Activated CD8-positive, alpha-beta memory T cell treated with anti-CD3 and anti-CD28 coated beads for 36 hours (primary cell): ENCODE measurements around the gene ITPR1. TPM values are rescaled to one million over a fixed set of nuclear protein-coding genes. Genes with fewer than 3 reads are reported as not detected.
"Not testable (repeated sequence)": the region's sequence is repeated elsewhere in the genome, so short reads cannot be mapped to it uniquely, and the experiment has no call there.

Experiments used
- CTCF ChIA-PET: fragments of 350-600 bp; sonication (Branson Sonifier 250); formaldehyde crosslinking; loops from one replicate; lab custom pipeline; 2021; ENCODE audit warnings: antibody characterized with exemption; lab: Charles Lee
- POLR2A ChIA-PET: fragments of 350-600 bp; sonication (Branson Sonifier 250); formaldehyde crosslinking; loops from one replicate; lab custom pipeline; 2021; ENCODE audit warnings: antibody characterized with exemption; lab: Charles Lee
- total RNA-seq, 2 experiments: library from RNA; stranded (reverse); gene quantifications; one replicate each; pipeline ENCODE4 v1.2.3, GENCODE V29; 2021

The ITPR1 gene
- total RNA-seq, 2 experiments from 2014 or later, result 83.2 to 85.1 TPM

DNA sequence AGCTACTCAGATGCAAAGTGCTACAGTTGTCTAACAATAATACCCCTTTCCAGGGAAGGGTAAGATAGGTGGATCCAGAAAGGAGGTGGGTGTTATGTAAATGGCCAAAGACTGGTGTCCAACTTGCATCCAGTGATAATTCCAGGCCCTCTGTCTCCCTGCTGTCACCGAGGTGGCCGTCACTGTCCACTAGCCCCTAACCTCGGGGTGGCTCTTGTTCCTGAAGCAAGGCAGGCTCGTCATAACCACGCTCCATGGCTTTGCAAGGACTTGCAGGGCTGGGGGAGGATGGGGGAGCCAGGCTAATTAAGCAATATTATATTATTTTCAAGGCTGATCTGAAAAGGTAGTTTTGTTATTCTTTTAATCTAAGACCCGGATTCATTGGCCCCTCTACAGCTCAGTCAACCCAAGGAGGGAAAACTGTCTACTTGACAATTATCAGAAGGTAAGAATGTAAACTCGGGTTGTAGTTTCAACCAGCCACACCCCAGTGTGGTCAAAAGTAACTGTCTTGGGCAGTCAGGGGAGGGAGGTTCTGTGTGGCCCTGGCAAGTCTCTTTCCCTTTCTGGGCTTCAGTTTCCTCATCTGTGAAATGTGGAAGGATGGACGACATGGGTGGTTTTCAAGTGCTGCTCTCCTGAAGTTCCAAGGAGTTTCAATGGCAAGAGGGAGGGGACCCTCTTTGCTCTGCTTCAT lies 266.0 kb downstream of the ITPR1 start:
- CTCF ChIA-PET, result interaction anchor here (1.1 kb wide), 1 partner anchor 48 kb away, joined by 5 read pairs; no protein-coding TSS in a partner anchor
- POLR2A ChIA-PET, result no interaction called here

DNA sequence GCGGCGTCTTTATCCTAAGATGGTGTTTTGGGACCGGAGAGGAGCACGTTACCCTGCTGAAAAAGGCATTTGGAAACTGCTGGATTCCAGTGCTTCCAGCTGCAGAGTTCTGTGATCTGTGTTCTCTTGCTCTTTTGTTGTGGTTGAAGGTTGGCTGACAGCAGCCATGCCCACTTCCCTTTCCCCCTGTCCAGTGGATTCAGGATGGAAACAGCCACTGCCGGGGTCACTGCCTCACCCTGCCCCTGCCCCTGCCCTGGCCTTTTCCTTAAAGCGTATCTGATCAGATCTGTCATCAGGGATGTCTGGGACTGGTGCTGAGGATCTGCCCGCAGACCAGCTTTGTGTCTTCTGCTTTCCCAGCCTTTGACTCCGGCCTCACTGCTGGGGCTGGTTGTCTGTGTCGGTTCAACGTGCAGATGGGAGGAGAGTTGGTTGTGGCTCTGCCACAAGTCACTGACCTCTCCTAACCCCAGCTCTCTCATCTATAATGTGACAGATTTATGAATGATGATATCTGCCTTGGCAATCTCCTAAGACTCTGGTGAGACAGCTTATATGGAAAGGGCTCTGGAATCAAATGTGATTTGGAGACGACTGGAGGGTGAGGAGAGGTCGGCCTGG lies 266.7 kb downstream of the ITPR1 start:
- ChIA-PET POLR2A (no interaction called here), CTCF (interaction anchor here (1.1 kb wide), 1 partner anchor 49 kb away, joined by 5 read pairs; no protein-coding TSS in a partner anchor)

DNA sequence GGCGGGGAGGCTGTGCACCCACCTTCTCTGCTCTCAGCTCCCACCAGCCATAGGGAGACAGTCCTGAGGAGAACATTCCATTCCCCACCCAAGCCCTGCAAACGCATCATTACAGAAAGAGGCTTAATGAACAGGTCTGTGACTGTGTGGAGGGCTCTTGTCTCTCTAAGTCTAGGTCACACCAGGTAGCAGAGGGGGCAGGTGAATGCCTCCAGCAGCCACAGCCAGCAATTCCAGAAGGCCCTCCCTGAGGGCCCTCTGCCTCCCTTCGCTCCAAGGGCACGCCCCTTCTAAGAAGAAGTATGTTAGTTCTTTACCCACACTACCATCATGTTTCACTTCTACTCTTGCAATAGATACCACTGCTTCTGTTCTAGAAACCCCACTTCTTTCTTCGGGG lies 268.6 kb downstream of the ITPR1 start:
- POLR2A ChIA-PET, result no interaction called here
- CTCF ChIA-PET, result no interaction called here

DNA sequence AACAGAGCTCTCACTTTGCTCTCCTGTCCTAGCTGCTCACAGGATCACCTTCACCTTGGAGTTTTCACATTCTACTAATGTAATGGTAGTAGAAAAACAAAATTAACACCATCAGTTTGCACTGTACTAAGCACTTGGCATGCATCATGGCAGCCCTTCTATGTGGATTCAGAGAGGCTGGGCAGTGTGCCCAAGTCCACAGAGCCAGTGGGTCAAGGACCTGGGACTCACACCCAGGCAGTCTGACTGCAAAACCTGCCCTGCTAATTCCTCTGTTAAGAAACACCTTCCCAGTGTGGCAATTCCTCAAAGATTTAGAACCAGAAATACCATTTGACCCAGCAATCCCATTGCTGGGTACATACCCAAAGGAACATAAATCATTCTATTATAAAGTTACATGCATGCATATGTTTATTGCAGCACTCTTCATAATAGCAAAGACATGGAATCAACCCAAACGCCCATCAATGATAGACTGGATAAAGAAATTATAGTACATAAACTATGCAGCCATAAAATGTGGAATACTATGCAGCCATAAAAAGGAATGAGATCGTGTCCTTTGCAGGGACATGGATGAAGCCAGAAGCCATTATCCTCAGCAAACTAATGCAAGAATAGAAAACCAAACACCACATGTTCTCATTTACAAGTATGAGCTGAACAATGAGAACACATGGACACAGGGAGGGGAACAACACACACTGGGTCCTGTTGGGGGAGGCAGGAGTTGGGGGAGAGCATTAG lies 269.5 kb downstream of the ITPR1 start:
- POLR2A ChIA-PET, result not testable (repeated sequence)

DNA sequence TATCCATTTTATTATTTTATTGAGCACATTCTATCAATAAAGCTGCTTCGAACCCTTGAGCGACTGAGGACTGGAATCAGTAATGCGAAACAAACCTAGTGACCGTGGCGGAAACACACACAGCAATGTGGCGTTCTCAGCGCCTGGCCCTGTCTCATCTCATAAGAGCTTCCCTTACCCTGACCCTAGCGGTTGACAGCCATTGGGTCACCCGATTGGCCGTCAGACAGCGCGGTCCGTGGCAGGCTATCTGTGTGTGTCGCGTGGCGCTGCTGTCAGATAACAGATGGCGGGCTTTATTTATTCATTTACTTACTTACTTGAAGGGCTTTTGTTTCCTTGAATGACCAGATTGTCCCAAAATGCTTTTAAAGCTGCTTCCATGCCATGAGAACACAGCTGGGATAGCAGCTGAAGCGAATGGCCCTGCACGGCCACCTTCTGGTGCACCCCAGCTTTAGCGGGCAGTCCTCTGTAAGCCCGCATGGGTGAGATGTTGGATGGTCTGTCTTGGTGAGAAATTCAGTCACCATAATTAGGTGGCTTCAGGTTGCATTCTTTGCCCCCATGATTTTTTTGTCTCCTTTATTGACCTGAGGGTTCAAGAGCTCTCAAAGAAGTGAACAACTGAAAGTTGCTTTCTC lies 270.6 kb downstream of the ITPR1 start:
- POLR2A ChIA-PET, result no interaction called here
- CTCF ChIA-PET, result interaction anchor here (0.7 kb wide), 1 partner anchor 61 kb away, joined by 3 read pairs; no protein-coding TSS in a partner anchor

More for the DNA sequence above, 269.5 kb downstream of the ITPR1 start:
- CTCF ChIA-PET, result not testable (repeated sequence)

DNA sequence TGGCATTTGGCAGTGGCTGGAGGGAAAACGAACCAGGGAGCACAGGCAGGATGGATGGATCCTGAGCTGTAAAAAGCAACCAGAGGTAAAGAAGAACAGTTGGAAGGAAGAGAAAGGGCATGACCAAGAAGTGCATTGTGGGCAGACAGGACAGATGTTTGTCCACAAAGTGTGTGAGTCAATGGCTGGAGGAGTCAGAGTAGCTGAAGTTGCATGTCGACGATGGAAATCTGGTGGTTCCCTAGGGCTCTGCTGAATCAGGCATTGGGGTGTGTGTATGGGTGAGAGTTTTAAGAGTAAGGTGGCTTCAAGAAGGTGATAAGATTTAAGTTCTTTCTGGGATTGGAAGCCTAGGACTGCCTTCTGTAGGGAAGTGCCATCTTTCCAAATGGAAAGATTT lies 272.1 kb downstream of the ITPR1 start:
- CTCF ChIA-PET, result interaction anchor here (0.9 kb wide), 1 partner anchor 123 kb away, joined by 3 read pairs; no protein-coding TSS in a partner anchor

DNA sequence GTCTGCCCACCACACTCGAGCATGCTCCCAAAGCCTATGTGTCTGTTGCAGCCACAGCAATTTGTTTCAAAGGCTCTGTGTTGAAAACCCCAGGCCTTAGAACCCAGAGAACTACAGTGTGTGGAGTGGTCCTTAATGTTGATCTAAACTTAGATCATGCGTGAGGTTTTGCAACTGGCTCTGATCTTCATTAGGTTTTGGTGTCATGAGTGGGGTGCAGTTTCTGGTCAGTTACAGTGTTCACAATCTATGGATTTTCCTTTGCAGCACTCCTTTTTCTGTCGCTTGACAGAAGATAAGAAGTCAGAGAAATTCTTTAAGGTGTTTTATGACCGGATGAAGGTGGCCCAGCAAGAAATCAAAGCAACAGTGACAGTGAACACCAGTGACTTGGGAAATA lies 273.1 kb downstream of the ITPR1 start:
- ChIA-PET POLR2A (no interaction called here), CTCF (no interaction called here)

More for the DNA sequence above, 272.1 kb downstream of the ITPR1 start:
- POLR2A ChIA-PET, result no interaction called here

DNA sequence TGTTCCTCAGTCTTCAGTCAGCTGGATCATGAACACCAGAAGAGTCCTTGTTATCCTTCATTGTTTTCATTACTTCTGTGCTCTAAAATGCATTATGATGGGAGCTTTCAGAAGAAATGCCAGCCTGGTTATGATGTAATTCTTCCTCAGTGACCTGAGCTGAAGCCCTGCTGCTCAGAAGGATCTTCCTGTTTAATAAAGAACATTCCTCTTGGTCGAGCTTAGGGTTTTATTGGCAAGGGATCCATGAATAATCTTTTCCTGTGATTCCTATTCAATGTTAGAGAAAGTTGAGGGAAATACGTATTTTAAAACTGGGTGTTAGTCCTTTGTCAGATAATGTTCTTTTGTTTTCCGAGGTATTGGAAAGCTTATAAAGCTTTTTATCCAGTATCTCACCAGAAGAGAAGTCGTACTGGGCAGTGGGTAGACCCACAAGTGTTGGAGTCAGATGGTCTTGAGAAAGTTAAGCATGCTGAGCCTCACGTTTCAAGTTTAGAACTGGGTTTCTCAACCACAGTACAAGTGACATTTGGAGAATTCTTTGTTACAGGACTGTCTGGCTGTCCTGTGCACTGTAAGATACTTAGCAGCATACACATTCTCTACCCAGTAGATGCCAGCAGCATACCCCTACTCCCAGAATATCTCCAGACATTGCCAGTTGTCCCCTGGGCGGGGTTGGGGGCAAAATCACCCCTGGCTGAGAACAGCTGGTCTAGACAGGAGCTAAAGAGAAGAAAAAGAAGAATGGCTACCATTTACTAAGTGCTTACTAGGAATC lies 273.8 kb downstream of the ITPR1 start:
- ChIA-PET CTCF (no interaction called here), POLR2A (no interaction called here)

DNA sequence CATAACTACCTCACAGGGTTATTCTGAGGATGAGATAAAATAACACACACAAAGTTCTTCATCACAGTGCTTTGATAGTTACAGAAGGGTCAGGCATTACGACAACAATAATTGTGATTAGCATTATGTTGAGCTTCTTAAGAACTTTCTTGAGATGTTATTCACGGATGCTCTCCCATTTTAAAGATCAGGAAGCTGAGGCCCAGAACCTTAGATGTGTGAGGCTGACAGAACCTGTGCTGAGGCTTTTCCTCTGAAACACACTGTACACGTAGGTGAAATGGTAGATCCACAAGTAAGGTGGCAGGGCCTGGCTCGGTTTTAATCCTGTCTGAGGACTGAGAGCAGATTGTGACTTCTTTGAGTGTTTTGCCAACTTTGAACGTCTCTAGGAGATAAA lies 274.9 kb downstream of the ITPR1 start:
- CTCF ChIA-PET, result no interaction called here
- POLR2A ChIA-PET, result no interaction called here

DNA sequence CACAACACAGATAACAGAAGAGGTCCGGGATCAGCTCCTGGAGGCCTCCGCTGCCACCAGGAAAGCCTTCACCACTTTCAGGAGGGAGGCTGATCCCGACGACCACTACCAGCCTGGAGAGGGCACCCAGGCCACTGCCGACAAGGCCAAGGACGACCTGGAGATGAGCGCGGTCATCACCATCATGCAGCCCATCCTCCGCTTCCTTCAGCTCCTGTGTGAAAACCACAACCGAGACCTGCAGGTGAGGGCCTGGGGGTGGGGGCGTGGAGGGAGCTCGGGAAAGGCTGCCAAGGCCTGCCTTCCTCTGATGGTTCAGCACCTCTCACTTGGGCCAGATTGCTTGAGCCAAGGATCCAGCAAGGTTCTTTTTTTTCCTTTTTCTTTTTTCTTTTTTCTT lies 275.4 kb downstream of the ITPR1 start:
- POLR2A ChIA-PET, result no interaction called here

DNA sequence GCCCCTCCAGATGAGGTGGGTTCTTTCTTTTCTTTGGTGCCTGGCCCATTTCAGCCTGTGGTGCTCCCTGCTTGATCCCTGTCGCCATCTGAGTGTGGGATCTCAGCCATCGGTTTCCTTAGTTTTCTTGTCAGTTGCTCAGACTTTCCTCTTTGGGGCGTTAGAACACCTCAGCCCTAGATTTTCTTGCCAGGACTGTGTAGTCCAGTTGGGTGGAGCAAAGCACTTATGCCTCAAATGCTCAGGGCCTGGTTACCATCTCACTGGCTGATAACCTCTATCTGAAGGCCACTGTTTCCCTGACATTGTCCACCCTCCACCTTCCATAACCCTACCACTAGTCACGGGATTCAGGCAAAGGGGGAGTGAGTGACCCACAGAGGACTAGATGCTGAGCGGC lies 277.4 kb downstream of the ITPR1 start:
- CTCF ChIA-PET, result no interaction called here
- POLR2A ChIA-PET, result no interaction called here

More for the DNA sequence above, 275.4 kb downstream of the ITPR1 start:
- CTCF ChIA-PET, result no interaction called here

DNA sequence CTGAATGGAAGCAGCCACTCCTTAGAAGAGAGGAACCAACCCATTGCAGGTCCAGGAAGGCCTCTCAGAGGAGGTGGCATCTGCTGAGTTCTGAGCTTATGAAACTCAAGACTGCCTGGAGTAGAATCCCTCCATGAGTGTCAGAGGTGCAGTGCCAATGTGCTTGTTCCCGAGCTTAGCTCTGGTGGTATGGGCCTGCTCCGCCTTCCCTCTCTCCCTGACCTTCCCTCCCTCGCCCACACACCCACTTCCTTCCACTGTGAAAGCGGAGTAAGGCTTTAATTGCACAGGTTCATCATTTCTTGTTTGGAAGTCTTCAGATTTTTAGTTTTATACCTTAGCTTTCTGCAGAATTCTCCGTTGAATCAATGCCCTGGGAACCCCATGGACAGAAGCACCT lies 278.1 kb downstream of the ITPR1 start:
- CTCF ChIA-PET, result no interaction called here

DNA sequence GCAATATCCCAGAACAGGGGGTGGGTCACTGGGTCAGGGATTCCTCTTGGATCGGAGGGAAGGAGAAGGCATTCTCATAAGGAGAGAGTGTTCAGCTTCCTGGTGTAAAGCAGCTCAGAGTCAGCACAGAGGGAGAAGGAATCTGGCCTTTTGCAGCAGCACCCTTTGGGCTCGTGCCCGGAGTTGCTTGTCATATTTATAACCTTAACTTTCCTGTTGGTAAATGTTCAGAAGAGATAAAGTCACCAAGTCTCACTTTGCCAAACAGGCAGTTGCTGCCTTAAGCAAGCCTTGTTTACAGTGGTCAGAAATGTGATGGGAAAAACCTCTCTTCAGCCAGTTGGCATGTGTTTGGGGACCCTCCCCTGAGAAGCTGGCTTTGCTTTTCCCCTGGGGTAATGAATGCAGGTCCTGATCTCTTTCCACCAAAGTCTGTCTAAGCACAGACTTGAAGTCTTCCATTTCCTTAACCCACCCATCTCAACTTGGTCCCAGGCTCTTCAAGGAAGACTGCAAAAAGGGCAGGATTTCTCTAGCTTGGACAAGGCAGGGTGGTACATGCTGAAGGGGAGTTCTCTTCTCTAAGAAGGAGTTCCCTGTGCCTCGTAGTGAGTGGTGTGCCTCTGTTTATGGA lies 279.1 kb downstream of the ITPR1 start:
- POLR2A ChIA-PET, result no interaction called here
- CTCF ChIA-PET, result no interaction called here

More for the DNA sequence above, 278.1 kb downstream of the ITPR1 start:
- POLR2A ChIA-PET, result no interaction called here

DNA sequence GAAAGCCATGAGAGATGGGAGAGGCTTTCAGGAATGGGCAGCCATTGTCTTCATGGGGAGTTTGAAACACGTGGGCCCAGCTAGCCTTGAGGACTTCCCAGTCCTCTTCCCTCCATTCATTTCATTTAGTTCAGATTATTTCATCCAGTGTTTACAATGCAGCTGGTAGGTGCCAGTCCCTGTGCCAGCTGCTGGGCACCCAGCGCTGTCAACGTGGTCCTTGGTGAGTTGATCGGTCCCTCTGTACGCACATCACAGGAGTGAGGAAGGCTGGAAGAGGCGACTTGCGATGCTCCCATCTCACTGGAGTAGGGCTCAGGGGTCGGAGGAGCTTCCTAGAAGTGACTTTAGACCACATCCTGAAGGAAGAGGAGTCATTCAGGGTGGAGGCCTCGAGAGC lies 279.7 kb downstream of the ITPR1 start:
- ChIA-PET POLR2A (no interaction called here), CTCF (no interaction called here)

DNA sequence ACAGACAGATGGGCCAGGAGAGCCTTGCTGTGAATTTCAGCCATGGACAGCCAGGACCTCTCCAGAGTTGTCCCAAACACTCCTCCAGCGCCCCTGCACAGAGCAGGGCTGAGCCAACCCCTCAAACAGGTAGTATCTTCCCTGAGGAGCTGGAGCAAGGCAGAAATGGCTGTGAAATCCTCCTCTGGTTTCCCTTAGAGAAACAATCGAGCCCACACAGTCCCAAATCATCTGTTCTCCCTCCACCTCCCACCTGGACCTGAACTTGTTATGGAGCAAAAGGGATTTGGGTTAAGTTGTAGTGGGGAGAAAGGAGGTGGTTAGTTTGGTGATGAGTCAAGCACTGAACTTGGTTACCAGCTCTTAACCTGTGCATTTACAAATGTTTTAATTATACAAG lies 280.4 kb downstream of the ITPR1 start:
- CTCF ChIA-PET, result no interaction called here

DNA sequence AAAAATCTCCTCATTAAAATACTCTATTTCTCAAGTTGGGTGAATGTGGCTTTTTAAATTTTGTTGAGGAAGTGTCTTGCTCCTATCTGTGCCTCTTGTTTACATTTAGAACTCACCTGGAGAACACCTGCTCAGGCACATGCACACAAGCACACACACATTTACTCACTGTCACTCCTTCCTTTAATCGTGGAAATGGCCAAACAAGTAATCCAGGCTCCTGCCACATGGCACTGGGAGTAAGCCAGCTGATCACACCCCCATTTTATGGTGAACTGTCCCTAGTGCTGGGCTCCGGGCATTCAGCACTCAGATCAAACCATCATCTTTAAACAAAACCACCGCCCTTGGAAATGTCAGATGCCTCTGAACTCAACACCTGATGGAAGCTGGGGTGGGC lies 281.4 kb downstream of the ITPR1 start:
- ChIA-PET CTCF (no interaction called here), POLR2A (no interaction called here)

More for the DNA sequence above, 280.4 kb downstream of the ITPR1 start:
- POLR2A ChIA-PET, result no interaction called here

DNA sequence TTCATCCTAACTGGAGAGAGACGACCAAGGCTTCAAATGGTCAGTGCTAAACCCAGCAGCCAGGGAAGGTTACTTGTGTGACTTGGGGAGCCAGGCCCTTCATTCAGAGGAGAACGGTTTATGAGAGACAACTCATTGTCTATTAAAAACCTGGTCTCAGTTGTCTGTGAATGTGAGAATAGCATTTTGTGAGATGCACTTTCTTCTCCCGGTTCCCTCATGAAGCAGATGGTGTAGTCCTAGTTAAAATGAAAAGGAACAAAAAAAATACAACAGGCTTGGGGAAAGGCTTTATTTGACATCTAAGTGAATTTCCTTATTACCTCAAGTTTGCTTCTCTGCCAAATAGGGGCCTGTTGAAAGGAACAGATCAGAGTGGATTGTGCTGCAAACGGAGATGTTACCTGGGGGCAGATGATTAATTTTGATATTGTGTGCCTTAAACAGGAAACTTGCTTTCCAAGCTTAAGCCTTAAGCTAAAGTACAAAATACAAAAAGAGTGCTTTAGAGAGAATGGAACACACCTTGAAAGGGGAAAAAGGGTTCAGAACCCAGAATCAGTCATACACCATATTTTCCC lies 283.3 kb downstream of the ITPR1 start:
- CTCF ChIA-PET, result interaction anchor here (1.4 kb wide), 2 partner anchors 65 to 200 kb away, joined by 3 to 5 read pairs; no protein-coding TSS in a partner anchor
- POLR2A ChIA-PET, result no interaction called here
